Right lung (tissue), 5 donors: ENCODE results near the gene PCED1B. TPM values are rescaled to one million over a fixed set of nuclear protein-coding genes. Genes with fewer than 3 reads are reported as not detected.

Source experiments
- DNase-seq, 2 donors: peaks; one replicate each; pipeline ENCODE4 v3.0.0-alpha.2; 2013
- polyA plus RNA-seq, 5 donors: library from polyadenylated mRNA; unstranded; fragments of 120-200 nt; gene quantifications; one replicate each; pipeline versions ENCODE4 v1.2.1 to v1.2.3, GENCODE V29; 2013; ENCODE audit warnings: inconsistent platforms in 1 of 5, low replicate concordance in 1 of 5; ENCODE audit not compliant: insufficient read length in 5 of 5, insufficient read depth in 1 of 5

The PCED1B gene
- polyA plus RNA-seq, 5 donors = 0.59 to 1.9 (median 1.3) TPM

DNA sequence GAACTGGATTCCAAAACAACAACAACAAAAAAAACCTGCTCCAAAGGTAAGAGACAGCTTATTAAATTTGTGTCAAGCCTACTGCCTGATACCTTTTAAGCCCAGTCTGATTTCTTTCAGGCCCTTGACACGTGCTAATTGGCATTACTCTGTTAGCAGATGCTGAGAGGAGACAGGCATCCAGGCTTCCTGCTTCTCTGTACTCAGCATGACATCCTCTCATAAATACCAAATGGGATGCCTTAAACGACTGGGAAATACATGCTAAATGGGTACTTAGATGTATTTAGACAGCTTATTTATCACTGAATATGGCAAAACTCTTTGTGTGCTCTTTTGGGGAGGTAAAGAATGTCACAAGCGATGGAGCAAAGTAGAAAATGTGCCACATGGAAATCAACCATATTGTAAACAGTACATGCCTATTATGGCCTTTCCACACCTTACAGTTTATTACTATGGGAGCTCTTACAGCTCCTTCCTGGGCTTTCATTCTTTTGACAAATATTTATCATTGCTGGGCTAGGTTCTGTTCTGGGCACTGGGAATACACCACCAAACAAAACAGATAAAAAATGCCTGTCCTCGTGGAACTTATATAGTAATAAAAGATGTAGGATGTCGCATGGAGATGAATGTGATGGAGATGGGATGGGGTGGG, 11.5 kb upstream of the PCED1B start:
- DNase-seq = no peak

GRCh38 chr12:47068539-47068938, 10.9 kb upstream of the PCED1B start:
- DNase-seq = no peak

DNA sequence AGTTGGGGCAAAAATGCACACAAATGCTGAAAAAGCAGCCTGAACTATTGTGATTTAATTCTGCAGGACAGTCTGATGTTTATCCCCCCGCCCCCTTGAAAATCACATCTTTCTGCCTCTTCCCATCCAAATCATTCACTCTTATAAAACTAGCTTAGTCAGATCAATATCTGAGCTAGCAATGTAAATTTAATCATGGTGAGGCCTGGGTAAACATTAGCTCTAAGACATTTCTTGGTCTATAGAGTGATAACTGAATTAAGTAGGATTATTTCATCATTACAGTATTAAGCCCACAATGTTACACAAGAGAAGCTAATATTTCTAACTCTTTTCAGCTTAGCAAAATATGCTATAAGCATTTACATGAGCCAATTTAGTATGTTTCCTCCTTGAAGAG, 9.1 kb upstream of the PCED1B start:
- DNase-seq = no peak

DNA sequence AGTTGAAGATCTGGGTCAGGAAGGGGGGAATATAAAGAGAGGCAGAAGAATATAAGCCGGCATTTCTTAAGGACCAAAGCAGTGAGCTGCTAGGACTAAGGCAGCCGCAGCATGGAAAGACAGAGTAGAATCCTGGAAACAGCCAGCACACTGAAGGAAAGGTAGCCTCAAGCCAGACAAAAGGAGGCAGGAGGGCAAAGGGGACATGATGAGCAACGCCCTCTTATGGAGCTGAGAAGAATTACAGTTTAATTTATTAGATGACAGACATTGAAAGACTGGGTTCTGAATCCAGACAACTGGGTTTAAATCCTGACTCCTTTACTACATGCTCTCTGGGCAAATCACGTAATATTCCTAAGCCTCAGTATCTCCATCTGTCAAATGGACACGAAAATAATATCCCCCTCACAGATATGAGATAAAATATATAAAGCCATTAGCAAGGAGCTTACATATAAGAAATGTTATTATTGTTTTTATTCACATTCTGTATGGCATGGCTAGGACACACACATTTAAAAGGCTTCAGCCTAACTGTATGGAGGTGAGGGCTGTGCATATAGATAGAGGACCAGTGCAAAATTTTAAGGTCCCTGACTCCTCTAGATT, 8.1 kb upstream of the PCED1B start:
- DNase-seq = no peak

GRCh38 chr12:47073951-47074350, 5.5 kb upstream of the PCED1B start:
- DNase-seq = no peak

GRCh38 chr12:47074757-47075156, 4.7 kb upstream of the PCED1B start:
- no peak for DNase-seq

GRCh38 chr12:47075192-47076084, 4.0 kb upstream of the PCED1B start:
- DNase-seq = no peak

DNA sequence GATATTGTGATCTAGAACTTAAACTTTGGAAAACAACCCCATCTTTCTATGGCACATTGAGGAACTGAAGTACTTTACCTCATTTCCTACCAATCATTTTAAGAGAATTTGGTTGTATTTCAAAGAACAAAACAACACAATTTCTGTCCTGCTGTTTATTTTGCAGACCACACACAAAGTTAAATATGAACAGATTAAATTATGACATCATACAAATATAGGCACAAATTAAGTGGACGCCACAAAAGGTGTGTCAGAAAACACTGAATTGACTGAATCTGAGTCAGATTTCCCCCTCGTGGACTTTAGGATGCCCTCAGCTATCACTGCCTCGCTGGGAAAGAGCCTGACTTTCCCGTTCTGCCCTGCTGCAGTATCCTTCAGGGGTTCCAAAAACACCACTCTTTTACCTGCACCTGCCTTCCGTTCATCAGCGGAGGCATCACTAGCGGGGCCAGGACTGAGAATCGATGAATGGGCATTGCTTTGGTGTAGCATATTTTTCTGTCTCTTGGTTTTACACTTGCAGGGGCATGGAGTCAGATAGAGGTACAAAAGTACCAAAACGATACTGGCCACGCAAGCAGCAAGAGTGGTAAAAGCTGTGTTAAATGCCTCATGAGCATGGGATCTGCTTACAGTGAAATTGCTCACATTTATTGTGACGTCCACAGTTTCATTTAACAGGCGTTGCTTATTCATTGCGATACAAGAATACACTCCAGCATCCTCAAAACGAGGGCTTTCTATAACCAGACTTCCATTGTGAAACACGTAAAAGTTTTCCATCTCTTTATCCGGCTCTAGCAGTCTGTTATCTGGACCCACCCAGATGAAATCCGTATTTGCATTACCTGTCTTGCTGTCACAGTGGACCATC, 2.0 kb upstream of the PCED1B start:
- DNase-seq = no peak

GRCh38 chr12:47078086-47078395, 1.4 kb upstream of the PCED1B start:
- DNase-seq = no peak

DNA sequence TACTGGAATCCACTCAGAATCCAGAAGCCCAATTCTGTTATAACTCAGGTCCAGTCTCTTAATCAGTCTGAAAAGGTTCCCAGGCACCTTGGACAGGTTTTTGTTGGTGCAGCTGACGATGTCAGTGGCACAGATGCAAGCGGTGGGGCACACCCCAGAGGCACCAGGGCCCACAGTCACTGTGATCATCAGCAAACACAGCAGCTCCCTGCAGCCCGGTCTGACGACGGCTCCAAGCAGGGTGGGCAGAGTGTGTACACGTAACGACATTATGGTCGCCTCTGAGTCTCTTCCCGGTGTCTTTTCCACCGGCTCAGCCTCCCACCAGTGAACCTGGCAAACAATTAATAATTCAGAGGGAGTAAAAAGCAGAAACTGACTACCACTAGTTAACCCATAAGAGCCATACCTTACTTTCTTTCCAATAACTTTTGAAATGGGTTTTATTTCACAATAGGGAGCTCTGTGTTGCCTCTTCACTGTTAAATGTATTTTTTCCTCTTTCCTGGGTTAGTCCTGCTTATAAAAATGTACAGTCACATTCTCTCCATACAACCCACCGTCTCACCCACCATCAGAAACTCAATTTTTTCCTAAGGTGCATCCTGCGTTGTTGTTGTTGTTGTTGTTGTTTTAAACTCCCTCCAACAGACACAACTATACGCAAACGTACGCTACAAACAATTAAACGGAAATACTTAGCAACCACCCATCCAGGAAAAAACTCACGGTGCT, 521 bp upstream of the PCED1B start:
- no peak for DNase-seq

DNA sequence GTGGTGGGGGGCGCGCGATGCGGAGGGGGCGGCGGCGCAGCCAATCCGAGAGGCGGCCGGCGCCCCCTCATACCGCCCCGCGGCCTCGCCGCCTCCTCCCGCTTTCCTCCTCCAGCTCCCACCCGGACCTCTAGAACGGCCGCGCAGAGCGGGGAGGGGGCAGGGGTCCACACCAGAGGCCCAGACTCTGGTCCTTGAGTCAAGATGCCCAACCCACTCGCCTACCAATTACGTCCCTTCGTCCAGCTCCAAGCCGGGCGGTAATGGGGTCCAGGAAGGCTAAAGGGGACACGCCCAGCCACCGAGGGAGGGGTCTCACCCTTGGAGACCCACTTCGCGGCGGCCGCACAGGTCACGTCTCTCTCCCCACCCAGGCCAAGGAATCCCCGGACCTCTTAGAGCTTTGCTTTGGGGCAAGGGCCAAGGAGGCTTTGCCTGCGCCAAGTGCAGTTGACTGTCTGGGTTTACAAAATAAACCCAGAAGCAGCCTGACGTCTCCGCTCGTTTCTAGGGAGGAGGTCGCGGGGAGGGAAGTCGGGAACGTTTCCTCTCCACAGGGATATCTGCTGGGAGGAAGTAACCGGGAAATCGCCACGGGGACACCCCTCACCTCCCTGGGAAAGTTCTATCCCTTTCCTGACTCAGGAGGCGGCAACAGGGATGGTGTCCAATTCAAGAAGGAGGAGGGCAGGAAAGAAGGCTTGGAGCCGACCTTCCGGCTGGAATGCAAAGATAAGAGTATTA, 732 bp downstream of the PCED1B start:
- DNase-seq = peak in 1 of 2 donors; percentile 43

- DNase-seq = no peak
Observed at GRCh38 chr12:47080725-47081502, 1.5 kb downstream of the PCED1B start.

DNA sequence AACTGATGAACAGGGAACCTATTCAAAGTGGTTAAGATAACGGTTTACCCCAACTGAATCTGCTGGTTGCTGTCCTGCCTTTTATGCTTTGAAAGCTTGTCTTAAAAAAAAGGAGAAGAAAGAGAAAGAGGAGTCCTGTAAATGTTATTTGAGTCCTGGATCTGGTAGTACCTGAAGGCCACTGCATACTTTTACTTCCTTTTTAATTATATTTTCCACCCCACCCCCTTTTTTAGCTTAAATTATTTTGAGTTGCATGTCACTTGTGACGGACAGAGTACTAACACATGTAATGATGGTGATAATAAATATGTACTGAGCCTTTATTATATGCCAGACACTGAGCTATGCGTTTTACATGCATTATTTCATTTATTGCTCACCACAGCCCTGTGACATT, 2.9 kb downstream of the PCED1B start:
- DNase-seq = no peak

DNA sequence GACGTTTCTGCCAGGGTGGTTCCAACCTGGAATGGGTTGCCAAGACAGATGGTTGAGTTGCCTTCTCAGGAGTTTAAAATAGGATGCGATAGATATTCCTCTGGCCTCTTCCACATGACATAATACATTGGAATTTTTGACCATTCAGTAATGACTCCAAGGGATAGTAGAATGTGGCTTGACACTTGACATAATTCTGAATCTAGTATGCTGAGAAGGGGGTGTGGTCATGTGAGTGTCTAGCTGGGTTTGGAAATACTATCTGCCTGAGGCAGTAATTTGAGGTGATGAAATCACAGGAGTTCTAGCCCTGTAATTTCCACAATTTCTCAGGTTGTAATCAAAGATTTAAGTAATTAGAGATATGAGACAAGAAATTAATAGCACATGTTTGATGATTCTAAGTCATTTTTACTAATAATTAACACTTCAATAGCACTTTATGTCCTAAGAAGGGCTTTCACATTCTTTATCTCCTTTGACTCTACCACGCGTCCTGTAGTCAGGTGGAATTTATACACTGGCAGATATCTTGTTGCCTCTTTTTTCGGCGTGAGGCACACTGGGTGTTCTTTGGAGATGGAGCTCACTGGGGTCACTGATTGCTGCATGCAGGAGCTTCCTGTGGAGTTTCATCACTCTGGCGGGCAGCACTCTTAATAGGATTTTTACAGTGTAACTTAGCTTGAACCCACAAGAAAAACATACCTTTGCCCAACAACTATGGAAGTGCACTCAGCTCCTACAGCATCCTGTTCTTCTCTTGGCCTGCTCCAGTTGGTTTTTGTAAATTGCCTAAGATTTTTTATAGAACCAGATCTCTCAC, 3.6 kb downstream of the PCED1B start:
- DNase-seq = no peak

DNA sequence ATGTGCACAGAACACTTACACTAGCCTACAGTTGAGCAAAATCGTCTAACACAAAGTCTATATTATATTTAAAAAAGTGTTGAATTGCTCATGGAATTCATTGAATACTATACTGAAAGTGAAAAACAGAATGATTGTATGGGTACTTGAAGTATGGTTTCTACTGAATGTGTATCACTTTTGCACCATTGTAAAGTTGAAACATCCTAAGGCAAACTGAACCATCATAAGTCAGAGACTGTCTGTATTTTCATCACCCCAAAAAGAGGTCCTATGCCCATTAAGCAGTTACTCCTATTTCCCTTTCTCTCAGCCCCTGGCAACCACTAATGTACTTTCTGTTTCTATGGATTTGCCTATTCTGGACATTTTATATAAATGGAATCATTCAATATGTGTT, 4.8 kb downstream of the PCED1B start:
- no peak for DNase-seq

DNA sequence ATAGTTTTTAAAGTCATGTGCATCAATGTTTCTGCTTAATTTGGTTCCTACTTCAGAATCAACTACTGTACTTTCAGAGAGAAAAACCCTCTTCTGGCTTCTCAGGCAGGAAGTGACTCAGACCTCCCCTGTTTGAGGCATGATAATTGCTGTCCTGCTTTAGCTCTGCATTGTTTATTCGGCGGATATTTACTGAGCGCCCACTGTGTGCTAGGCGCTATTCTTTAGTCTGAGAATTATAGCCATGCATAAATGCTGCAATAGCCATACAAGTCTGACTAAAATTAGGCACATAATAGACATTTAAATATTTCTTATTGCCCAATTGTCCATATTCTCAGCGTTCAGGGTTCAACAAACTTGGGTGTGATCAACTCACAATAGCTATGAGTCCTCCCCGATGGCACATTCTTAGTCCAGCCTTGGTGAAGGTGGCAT, 6.4 kb downstream of the PCED1B start:
- DNase-seq = no peak

- DNase-seq = no peak
Observed at GRCh38 chr12:47087088-47087688, 7.8 kb downstream of the PCED1B start.
